Activated gamma-delta T cell treated with Interleukin-2 at 50 U/mL for 16 hours (primary cell): ENCODE measurements around the gene QSER1.
"Not testable (repeated sequence)": the region's sequence is repeated elsewhere in the genome, so short reads cannot be mapped to it uniquely, and the experiment has no call there.

Source experiments
- DNase-seq: peaks from one replicate; pipeline ENCODE4 v3.0.0-alpha.2; 2020

The QSER1 gene

GRCh38 chr11:32892355-32893092 lies at the start of gene QSER1:
QSER1 (plus strand) TSS chr11:32892811; CDS start chr11:32893126, 315 bp downstream.
- DNase-seq, result peak; percentile 63

GRCh38 chr11:32843544-32843943 lies 49.1 kb upstream of the QSER1 start:
- no peak for DNase-seq

- no peak for DNase-seq
Measured at GRCh38 chr11:32847511-32847910, 45.1 kb upstream of the QSER1 start.

GRCh38 chr11:32849761-32850160 lies 42.9 kb upstream of the QSER1 start:
- DNase-seq, result no peak

- no peak for DNase-seq
Measured at GRCh38 chr11:32851251-32851650, 41.4 kb upstream of the QSER1 start.

GRCh38 chr11:32852207-32852606 lies 40.4 kb upstream of the QSER1 start:
- DNase-seq, result no peak

- DNase-seq, result no peak
Measured at GRCh38 chr11:32855601-32856000, 37.0 kb upstream of the QSER1 start.

GRCh38 chr11:32858731-32859130 lies 33.9 kb upstream of the QSER1 start:
- DNase-seq, result no peak

GRCh38 chr11:32861850-32862577 lies 30.6 kb upstream of the QSER1 start:
- DNase-seq, result no peak

- DNase-seq, result no peak
Measured at GRCh38 chr11:32864555-32864954, 28.1 kb upstream of the QSER1 start.

GRCh38 chr11:32868752-32869151 lies 23.9 kb upstream of the QSER1 start:
- DNase-seq, result not testable (repeated sequence)

GRCh38 chr11:32870676-32871075 lies 21.9 kb upstream of the QSER1 start:
- peak; percentile 12 for DNase-seq

- DNase-seq, result no peak
Measured at GRCh38 chr11:32874132-32874531, 18.5 kb upstream of the QSER1 start.

- DNase-seq, result no peak
Measured at GRCh38 chr11:32881286-32881685, 11.3 kb upstream of the QSER1 start.

GRCh38 chr11:32883421-32883820 lies 9.2 kb upstream of the QSER1 start:
- no peak for DNase-seq

- no peak for DNase-seq
Measured at GRCh38 chr11:32884023-32884422, 8.6 kb upstream of the QSER1 start.

GRCh38 chr11:32884770-32885384 lies 7.7 kb upstream of the QSER1 start:
- no peak for DNase-seq

GRCh38 chr11:32885556-32885955 lies 7.1 kb upstream of the QSER1 start:
- DNase-seq, result no peak

GRCh38 chr11:32886180-32886579 lies 6.4 kb upstream of the QSER1 start:
- no peak for DNase-seq

GRCh38 chr11:32887707-32888383 lies 4.8 kb upstream of the QSER1 start:
- not testable (repeated sequence) for DNase-seq

GRCh38 chr11:32888384-32888710 lies 4.3 kb upstream of the QSER1 start:
- DNase-seq, result not testable (repeated sequence)

- no peak for DNase-seq
Measured at GRCh38 chr11:32888805-32889204, 3.8 kb upstream of the QSER1 start.

- no peak for DNase-seq
Measured at GRCh38 chr11:32890843-32891656, 1.6 kb upstream of the QSER1 start.
